Mammary epithelial cell (primary cell): Measurements from ENCODE around the gene TPRG1.

Experiments used
- EZH2 ChIP-seq: IDR thresholded peaks from 2 replicates; pipeline ENCODE4 v1.6.1; 2012; ENCODE audit warnings: low read length, inconsistent platforms, borderline replicate concordance
- TF ChIP-seq, protein P1 (sequence below), 2 donors: IDR thresholded peaks in 1 of 2; conservative IDR thresholded peaks in 1 of 2; 2 replicates each; pipeline ENCODE4 v1.5.1; 2011 to 2012; ENCODE audit warnings: inconsistent platforms in 2 of 2, low read length in 2 of 2, mild to moderate bottlenecking in 2 of 2, control low read depth in 1 of 2, low read depth in 1 of 2; ENCODE audit not compliant: insufficient read depth in 1 of 2; ENCODE audit errors: extremely low read depth in 1 of 2

DNA sequence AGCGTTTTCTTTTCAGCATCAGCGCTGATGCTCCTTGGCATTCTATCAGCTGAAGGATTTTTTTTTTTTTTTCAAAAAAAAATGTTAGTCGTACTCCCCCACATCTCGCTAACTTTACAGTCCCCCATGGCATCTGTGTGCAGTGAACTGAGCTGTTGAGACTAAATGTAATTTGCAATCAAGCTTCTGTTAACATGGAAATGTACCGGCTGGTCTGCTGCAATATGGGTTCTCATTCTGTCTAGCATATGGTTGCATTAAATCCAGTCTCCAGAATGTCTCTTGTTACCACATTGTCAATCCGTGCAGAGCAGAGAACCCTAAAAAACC, 32.2 kb upstream of the TPRG1 start:
- TF ChIP-seq, protein P1, sequence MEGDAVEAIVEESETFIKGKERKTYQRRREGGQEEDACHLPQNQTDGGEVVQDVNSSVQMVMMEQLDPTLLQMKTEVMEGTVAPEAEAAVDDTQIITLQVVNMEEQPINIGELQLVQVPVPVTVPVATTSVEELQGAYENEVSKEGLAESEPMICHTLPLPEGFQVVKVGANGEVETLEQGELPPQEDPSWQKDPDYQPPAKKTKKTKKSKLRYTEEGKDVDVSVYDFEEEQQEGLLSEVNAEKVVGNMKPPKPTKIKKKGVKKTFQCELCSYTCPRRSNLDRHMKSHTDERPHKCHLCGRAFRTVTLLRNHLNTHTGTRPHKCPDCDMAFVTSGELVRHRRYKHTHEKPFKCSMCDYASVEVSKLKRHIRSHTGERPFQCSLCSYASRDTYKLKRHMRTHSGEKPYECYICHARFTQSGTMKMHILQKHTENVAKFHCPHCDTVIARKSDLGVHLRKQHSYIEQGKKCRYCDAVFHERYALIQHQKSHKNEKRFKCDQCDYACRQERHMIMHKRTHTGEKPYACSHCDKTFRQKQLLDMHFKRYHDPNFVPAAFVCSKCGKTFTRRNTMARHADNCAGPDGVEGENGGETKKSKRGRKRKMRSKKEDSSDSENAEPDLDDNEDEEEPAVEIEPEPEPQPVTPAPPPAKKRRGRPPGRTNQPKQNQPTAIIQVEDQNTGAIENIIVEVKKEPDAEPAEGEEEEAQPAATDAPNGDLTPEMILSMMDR (conservative IDR thresholded peaks at IDR 0.05 in 1 of 2, IDR thresholded peaks at IDR 0.05 in 1 of 2; ENCODE audit: extremely low read depth in 1 of 2, insufficient read depth in 1 of 2, low read depth in 1 of 2, low read length in 2 of 2): no peak
- no peak for TF ChIP-seq EZH2
